Daoy (cell line): ENCODE data around the gene BMP2. TPM values are rescaled to one million over a fixed set of nuclear protein-coding genes. Genes with fewer than 3 reads are reported as not detected.

ENCODE experiments used
- DNase-seq: peaks from one replicate; pipeline ENCODE4 v3.0.0-alpha.2; 2015; ENCODE audit warnings: low read depth
- total RNA-seq: library from RNA; depleted of rRNA; stranded (reverse); fragments of >200 nt; shearing (Covaris generic); gene quantifications from 2 replicates; pipeline ENCODE4 v1.2.3, GENCODE V29; 2014

BMP2 gene
- total RNA-seq, 1 experiment from 2014 or later: 2.5 TPM

- peak; percentile 45 for DNase-seq
Measured at GRCh38 chr20:6768228-6769140, 998 bp downstream of the BMP2 start.

DNA sequence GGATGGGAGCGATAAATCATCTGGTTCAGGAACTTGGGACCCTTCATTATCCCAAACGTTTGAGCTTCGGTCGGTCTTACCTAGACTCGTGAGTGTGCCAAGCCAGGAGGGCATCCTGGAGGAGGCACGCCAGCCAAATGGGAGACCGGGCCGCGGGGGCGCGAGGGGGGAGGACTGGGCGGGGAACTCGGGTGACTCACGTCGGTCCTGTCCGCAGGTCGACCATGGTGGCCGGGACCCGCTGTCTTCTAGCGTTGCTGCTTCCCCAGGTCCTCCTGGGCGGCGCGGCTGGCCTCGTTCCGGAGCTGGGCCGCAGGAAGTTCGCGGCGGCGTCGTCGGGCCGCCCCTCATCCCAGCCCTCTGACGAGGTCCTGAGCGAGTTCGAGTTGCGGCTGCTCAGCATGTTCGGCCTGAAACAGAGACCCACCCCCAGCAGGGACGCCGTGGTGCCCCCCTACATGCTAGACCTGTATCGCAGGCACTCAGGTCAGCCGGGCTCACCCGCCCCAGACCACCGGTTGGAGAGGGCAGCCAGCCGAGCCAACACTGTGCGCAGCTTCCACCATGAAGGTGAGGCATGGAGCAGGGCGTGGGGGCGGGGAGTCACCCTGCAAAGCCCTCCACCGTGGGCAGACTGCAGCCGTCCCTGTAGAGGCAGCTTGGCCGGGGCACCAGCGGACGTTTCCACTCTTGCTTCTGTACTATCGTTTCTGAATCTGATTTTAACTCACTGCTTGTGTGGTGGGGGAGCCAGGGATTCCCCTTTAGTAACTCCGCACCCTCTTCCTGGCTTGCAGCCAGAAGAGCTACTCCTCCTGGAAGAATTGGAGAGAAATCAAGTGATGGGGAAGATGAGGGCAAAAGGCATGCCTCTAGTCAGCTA is 2.7 kb downstream of the BMP2 start:
- DNase-seq: peak; percentile 68

- DNase-seq: no peak
Measured at GRCh38 chr20:6770786-6771100, 3.3 kb downstream of the BMP2 start.

DNA sequence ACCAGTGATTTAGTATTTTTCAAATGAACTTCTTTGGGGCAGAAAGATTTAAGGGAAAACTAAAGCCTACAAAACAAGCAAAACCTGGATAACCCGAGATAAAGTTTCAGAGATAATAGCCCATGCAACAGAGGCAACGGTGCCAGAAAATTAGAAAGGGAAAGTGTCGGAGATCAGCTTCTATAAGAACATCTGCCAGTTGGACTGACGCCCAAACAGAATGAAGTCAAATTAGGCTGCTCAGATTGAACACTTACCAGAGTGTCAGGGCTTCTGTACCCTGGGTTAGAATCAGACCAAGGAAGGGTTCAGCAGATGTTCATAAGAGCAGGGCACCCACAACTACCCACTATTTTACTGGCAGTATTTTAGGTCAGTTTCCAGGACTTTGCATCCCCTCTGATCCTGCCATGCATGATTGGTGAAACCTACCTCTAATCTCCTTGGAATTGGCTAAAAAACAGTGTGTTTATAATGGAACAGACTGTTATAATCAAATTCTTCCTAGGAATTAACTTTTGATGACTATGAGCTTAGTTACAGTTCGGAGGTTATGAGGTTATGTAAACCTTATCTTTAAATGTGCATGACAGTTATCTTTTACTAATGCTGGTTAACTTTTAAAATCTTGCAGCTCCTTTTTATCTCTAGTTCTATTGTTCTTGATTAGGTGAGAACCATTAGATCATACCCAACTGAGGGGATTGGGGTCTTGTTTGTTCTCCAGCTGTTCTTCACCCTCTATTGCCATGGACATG is 13.1 kb downstream of the BMP2 start:
- DNase-seq: no peak

- DNase-seq: no peak
Measured at GRCh38 chr20:6783752-6784151, 16.3 kb downstream of the BMP2 start.

DNA sequence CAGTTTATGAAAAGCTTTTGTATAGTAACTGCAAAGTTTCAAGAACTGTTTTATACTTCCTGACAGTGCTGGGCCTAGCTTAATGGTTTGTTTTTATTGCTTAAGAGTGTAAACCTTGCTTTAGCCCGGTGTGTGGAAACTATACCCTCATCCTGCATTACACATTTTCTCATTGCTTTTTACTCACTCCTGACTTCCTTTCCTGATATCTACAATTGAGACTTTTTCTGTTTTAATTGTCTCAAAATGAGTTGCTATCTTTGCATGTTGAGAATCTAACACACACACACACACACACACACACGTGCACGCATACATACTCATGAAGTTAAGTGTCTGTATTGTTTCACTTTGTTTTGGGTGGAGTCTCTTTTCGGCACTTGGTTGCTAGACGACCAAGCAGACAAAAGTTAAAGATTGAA is 16.7 kb downstream of the BMP2 start:
- DNase-seq: peak; percentile 7

DNA sequence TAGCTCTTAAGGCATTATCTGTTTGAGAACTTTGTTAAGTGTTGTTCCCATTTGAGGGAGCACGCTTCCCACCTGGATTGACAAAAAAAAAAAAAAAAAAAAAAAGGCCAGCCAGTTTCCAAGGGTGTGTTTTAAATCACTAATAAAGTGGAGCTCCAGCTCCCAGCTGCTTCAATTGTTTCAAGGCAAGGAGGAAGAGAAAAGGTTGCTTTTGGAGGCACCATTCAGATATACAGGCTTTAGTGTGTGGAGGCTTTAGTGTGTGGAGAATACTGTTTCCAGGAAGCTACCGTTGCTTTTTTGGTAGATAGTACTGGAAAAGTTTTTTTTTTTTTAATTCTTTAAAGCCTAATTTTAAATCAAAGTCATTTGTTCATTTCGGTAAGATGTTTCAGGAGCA is 17.3 kb downstream of the BMP2 start:
- DNase-seq: no peak

- DNase-seq: no peak
Measured at GRCh38 chr20:6786548-6786947, 19.1 kb downstream of the BMP2 start.

DNA sequence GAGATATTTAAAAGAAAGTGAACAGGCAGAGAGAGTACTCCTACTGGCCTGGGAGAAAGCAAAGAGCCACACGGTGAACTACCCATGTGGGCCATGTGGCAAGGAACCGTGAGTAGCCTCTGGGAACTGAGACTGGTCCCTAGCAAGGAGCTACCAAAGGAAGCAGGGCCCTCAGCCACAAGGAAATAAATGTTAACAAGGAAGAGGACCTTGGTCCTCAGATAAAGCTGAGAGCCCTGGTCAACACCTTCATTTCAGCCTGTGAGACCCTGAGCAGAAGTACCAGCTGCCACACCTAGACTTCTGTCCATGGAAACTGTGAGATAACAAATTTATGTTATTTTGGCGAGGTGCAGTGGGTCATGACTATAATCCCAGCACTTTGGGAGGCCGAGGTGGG is 25.3 kb downstream of the BMP2 start:
- DNase-seq: no peak

- no peak for DNase-seq
Measured at GRCh38 chr20:6802227-6802626, 34.7 kb downstream of the BMP2 start.

DNA sequence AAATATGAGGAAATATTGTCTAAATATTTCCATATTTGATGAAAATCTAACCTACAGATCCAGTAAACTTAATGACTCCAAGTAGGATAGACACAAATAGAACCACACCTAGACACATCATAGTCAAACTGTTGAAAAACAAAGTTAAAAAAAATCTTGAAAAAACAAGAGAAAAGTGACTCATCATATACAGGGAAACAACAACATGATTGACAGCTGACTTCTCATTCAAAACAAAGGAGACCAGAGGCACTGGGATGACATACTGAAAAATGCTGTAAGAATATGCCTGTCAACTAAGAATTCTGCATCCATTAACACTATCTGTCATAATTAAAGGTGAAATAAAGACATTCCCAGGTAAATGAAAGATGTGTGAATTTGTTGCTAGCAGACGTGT is 38.8 kb downstream of the BMP2 start:
- DNase-seq: no peak

DNA sequence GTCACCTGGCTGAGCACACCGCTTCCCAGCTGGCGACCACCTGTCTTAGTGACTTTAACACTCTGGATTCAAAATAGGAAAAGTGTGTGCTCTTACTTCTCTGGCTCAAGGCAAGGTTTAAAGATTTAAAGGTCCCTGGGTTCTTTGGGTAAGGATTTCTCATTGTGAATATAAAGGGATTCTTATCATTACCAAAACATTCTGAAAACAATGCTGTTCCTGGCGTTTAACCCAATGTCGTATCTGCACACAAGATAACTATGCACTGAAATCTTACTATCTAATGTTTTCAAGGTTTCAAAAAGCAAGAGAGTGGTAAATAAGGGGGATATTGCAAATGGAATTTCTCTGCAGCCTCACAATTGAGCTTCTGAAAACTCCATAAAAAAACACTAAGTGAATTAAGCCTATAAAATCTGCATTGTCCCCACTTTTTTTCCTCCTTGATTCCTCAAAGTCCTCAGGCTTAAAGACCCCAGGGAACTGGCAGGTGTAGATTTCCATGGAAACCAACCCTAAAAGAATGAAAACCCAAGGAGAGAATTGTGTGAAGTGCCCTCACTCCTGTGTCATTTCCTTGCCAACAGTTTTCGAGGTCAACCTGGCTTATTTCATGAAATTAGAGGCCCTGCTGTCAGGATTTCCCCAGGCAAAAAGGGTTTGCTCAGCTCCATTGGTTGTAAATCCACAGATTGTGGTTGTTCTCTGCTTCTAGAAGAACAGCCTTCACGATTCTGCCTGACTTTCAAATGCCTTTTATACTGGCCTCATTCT is 44.0 kb downstream of the BMP2 start:
- no peak for DNase-seq

GRCh38 chr20:6812530-6812929 is 45.0 kb downstream of the BMP2 start:
- no peak for DNase-seq

- DNase-seq: no peak
Measured at GRCh38 chr20:6814945-6815344, 47.5 kb downstream of the BMP2 start.

DNA sequence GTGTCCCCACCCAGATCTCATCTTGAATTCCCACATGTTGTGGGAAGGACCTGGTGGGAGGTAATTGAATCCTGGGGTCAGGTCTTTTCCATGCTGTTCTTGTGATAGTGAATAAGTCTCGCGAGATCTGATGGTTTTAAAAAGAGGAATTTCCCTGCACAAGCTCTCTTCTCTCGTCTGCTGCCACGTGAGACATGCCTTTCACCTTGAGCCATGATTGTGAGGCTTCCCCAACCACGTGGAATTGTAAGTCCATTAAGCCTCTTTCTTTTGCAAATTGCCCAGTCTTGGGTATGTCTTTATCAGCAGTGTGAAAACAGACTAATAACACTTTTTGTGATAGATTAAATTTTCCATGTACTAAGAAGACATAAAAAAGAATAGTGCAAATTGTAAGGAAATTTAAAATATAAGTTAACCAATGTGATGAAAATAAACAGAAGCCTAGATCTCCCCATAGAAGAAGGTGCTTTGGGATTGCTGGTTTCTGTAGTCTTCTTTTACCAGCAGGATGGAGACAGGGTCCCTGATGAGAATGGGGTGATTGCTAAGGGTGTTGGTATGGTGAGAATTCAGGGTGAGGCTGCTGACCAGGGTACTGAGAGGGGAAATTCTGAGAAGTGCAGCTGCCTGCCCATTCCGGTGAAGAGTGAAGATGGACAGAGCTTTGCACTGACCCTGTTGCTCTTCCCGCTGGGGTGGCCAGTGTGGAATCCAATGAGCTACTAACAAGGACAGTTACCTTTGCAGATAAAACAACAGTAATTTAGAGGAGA is 50.7 kb downstream of the BMP2 start:
- peak; percentile 2 for DNase-seq

DNA sequence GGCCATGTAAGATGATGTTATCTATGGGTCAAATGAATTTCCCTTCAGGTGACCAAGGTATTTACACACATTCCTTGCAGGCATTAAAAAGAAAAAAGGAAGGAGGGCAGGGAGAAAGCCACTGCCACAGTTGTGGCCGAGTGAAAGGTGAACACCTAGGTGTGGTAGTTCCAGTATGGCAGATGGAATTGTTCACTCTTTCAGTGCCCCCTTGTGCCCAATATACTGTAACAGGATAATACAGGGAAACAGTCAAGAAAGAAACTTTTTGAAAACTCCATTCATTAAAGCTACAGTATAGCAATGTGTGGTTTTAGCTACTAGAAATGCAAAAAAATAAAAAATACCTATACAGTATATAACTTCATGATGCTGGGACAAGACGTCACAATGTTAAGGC is 52.1 kb downstream of the BMP2 start:
- DNase-seq: peak; percentile 5

- no peak for DNase-seq
Measured at GRCh38 chr20:6824401-6824800, 56.9 kb downstream of the BMP2 start.

DNA sequence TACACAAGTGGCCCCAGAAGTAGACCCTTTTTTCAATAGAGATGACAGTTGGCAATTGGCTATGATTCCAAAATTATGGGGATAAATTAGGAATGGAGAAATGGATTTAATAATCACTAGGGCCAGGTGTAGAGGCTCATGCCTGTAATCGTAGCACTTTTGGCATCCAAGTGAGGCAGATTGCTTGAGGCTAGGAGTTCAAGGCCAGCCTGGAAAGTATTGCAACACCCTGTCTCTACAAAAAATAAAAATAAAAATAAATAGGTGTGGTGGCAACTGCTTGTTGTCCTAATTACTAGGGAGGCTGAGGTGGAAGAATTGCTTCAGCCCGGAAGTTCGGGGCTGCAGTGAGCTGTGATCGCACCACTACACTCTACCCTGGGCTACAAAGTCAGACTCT is 60.0 kb downstream of the BMP2 start:
- no peak for DNase-seq

DNA sequence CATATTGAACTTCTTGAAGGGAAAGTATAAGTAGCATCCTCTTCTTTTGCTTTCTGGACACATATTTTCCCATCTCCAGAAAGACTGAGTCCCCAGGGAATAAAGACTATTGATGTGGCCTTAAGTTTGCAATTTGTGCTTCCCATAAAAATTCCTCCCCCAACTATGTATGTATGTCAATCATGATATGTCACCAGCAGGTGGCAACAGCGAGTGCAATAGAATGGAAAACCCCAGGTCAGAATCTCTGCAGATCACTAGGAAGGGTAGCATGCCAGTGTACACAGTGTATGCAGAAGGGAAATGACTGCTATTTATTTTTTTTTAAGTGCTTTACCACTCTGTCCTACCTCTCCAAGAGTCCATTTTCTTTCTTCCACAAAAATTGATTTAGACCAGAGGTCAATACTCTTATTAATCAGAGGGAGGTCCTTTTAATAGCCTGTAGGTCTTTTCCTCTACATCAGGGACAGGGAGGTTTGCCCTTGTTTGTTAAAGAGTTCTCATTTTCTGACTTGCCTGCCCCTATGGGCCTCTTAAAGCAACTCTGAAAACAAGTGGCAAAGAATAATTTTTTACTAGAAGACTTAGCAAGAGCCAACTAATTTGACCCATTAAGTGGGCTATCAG is 61.4 kb downstream of the BMP2 start:
- DNase-seq: peak; percentile 58

DNA sequence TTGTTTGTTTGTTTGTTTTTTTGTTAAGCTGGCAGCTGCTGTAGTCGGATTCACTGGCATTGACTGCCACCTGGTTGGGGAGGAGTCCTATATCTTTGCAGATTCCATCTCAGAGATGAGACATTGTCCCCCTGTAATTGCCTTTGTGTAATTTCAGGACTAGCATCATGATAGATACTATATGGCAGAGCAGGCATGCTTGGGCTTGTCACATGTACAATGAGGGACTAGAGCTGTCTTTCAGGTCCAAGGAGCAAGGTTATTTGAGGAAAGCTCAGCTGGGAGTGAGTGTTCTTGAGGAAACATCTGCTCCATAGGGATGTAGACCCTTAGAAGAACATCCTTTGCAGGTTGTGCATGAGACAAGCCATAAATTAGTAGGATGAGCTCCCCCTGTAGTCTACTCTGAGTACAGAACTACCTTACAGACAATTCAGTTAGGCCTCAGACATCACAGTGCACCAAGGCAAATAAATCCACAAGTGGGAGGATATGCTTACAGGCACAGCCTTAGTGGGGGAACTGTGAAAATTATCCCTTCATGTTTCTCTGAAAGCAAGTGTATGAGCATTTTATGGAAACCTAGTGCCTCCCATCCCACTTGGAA is 62.1 kb downstream of the BMP2 start:
- no peak for DNase-seq
